HL-60 (cell line): ENCODE results near the gene BRD3.

ENCODE experiments used
- POLR2AphosphoS5 ChIP-seq: IDR thresholded peaks from 2 replicates; pipeline ENCODE4 v1.6.1; 2012; ENCODE audit warnings: low read depth
- TF ChIP-seq, protein P1 (sequence below): IDR thresholded peaks from one replicate; pipeline ENCODE4 v1.5.1; 2011; ENCODE audit warnings: low read length, control low read depth, inconsistent platforms; ENCODE audit not compliant: insufficient read depth
- TF ChIP-seq, protein P2 (sequence below): IDR thresholded peaks from 2 replicates; pipeline ENCODE4 v1.6.1; 2012; ENCODE audit warnings: low read depth; ENCODE audit not compliant: insufficient replicate concordance

DNA sequence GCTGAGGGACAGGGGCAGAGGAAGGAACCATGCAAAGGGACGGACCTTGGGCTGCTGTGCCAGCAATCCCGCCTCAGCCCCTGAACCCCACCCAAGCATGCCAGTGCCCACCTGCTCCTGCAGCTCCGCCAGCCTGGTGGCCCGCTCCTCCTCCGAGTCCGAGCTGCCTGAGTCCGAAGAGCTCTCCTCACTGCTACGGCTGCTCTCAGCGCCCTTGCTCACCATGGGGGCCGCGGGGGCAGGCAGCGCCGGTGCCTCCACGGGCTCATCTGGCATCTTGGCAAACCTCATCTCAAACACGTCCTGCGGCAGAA is 26.2 kb downstream of the BRD3 start:
- TF ChIP-seq, protein P1, sequence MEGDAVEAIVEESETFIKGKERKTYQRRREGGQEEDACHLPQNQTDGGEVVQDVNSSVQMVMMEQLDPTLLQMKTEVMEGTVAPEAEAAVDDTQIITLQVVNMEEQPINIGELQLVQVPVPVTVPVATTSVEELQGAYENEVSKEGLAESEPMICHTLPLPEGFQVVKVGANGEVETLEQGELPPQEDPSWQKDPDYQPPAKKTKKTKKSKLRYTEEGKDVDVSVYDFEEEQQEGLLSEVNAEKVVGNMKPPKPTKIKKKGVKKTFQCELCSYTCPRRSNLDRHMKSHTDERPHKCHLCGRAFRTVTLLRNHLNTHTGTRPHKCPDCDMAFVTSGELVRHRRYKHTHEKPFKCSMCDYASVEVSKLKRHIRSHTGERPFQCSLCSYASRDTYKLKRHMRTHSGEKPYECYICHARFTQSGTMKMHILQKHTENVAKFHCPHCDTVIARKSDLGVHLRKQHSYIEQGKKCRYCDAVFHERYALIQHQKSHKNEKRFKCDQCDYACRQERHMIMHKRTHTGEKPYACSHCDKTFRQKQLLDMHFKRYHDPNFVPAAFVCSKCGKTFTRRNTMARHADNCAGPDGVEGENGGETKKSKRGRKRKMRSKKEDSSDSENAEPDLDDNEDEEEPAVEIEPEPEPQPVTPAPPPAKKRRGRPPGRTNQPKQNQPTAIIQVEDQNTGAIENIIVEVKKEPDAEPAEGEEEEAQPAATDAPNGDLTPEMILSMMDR: no peak
- TF ChIP-seq, protein P2, sequence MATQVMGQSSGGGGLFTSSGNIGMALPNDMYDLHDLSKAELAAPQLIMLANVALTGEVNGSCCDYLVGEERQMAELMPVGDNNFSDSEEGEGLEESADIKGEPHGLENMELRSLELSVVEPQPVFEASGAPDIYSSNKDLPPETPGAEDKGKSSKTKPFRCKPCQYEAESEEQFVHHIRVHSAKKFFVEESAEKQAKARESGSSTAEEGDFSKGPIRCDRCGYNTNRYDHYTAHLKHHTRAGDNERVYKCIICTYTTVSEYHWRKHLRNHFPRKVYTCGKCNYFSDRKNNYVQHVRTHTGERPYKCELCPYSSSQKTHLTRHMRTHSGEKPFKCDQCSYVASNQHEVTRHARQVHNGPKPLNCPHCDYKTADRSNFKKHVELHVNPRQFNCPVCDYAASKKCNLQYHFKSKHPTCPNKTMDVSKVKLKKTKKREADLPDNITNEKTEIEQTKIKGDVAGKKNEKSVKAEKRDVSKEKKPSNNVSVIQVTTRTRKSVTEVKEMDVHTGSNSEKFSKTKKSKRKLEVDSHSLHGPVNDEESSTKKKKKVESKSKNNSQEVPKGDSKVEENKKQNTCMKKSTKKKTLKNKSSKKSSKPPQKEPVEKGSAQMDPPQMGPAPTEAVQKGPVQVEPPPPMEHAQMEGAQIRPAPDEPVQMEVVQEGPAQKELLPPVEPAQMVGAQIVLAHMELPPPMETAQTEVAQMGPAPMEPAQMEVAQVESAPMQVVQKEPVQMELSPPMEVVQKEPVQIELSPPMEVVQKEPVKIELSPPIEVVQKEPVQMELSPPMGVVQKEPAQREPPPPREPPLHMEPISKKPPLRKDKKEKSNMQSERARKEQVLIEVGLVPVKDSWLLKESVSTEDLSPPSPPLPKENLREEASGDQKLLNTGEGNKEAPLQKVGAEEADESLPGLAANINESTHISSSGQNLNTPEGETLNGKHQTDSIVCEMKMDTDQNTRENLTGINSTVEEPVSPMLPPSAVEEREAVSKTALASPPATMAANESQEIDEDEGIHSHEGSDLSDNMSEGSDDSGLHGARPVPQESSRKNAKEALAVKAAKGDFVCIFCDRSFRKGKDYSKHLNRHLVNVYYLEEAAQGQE: no peak
- no peak for TF ChIP-seq POLR2AphosphoS5
